Liver (tissue), 9 donors: Measurements from ENCODE around the gene LARGE1. TPM values are rescaled to one million over a fixed set of nuclear protein-coding genes. Genes with fewer than 3 reads are reported as not detected.

Experiments used
- DNase-seq: peaks from one replicate; pipeline ENCODE4 v3.0.0-alpha.2; 2017; ENCODE audit warnings: low spot score
- H3K27ac ChIP-seq, 2 donors: one replicate each; pipeline ENCODE4 v1.7.0; 2013; ENCODE audit warnings: inconsistent platforms in 2 of 2, low read length in 2 of 2, control low read depth in 1 of 2, low read depth in 1 of 2, mild to moderate bottlenecking in 1 of 2
- H3K27me3 ChIP-seq, 4 donors: one replicate each; pipeline versions ENCODE4 v1.6.1 to v1.7.0; 2013; ENCODE audit warnings: low read length in 3 of 4, inconsistent platforms in 1 of 4, mild to moderate bottlenecking in 1 of 4, moderate library complexity in 1 of 4; ENCODE audit not compliant: control insufficient read depth in 4 of 4, insufficient read depth in 4 of 4
- H3K36me3 ChIP-seq, 4 donors: one replicate each; pipeline versions ENCODE4 v1.6.1 to v1.7.0; 2013; ENCODE audit warnings: low read length in 3 of 4, mild to moderate bottlenecking in 3 of 4, low read depth in 1 of 4, moderate library complexity in 1 of 4; ENCODE audit not compliant: control insufficient read depth in 4 of 4, insufficient read depth in 3 of 4
- H3K4me1 ChIP-seq, 4 donors: one replicate each; pipeline versions ENCODE4 v1.6.1 to v1.7.0; 2013; ENCODE audit warnings: low read length in 3 of 4, mild to moderate bottlenecking in 3 of 4, moderate library complexity in 1 of 4; ENCODE audit not compliant: control insufficient read depth in 4 of 4, insufficient read depth in 4 of 4
- H3K4me3 ChIP-seq, 3 donors: one replicate each; pipeline versions ENCODE4 v1.6.1 to v1.7.0; 2013; ENCODE audit warnings: low read length in 3 of 3, control low read depth in 1 of 3, low read depth in 1 of 3, mild to moderate bottlenecking in 1 of 3
- H3K9ac ChIP-seq, 2 donors: one replicate each; pipeline ENCODE4 v1.7.0; 2013; ENCODE audit warnings: low read length in 2 of 2, mild to moderate bottlenecking in 2 of 2, moderate library complexity in 2 of 2, control low read depth in 1 of 2, low read depth in 1 of 2
- H3K9me3 ChIP-seq, 4 donors: one replicate each; pipeline versions ENCODE4 v1.6.1 to v1.7.0; 2013; ENCODE audit warnings: low read length in 3 of 4; ENCODE audit not compliant: control insufficient read depth in 4 of 4
- ATF3 ChIP-seq: IDR thresholded peaks from 2 replicates; pipeline ENCODE4 v1.6.1; 2016; ENCODE audit warnings: antibody characterized with exemption
- CTCF ChIP-seq: fragments of 150-350 bp; IDR thresholded peaks from 2 replicates; pipeline ENCODE4 v1.5.1; 2017; ENCODE audit warnings: improper control_type of control experiment, low read depth, low read length; ENCODE audit not compliant: missing input control
- EGR1 ChIP-seq, 2 donors: IDR thresholded peaks; 2 replicates each; pipeline ENCODE4 v1.6.1; 2016 to 2018; ENCODE audit warnings: antibody characterized with exemption in 2 of 2, low read depth in 2 of 2
- FOXA1 ChIP-seq: IDR thresholded peaks from 2 replicates; pipeline ENCODE4 v1.6.1; 2016; ENCODE audit warnings: antibody characterized with exemption
- GABPA ChIP-seq, 2 donors: IDR thresholded peaks in 1 of 2; conservative IDR thresholded peaks in 1 of 2; 2 replicates each; pipeline ENCODE4 v1.6.1; 2016; ENCODE audit warnings: antibody characterized with exemption in 2 of 2, mild to moderate bottlenecking in 1 of 2, moderate library complexity in 1 of 2
- HNF4A ChIP-seq, 2 donors: conservative IDR thresholded peaks; 2 replicates each; pipeline ENCODE4 v1.6.1; 2016; ENCODE audit warnings: antibody characterized with exemption in 2 of 2, mild to moderate bottlenecking in 2 of 2
- HNF4G ChIP-seq: IDR thresholded peaks from 2 replicates; pipeline ENCODE4 v1.6.1; 2016; ENCODE audit warnings: antibody characterized with exemption
- JUND ChIP-seq, 2 donors: IDR thresholded peaks; 2 replicates each; pipeline ENCODE4 v1.6.1; 2016; ENCODE audit warnings: antibody characterized with exemption in 2 of 2
- REST ChIP-seq: IDR thresholded peaks from 2 replicates; pipeline ENCODE4 v1.6.1; 2016; ENCODE audit warnings: antibody characterized with exemption, mild to moderate bottlenecking
- SP1 ChIP-seq: IDR thresholded peaks from 2 replicates; pipeline ENCODE4 v1.6.1; 2018; ENCODE audit warnings: antibody characterized with exemption, mild to moderate bottlenecking
- WGBS: extraction: QIAGEN DNeasy Blood & Tissue Kit; methylation state at CpG from one replicate; pipeline ENCODE4 v1.1.7; 2013; 5-methylcytosine and 5-hydroxymethylcytosine counted together
- polyA plus RNA-seq, 2 donors: library from polyadenylated mRNA; stranded (reverse) in 1 of 2; unstranded in 1 of 2; fragments of 200-250 nt in 1 of 2; fragments of >200 nt in 1 of 2; fragmentation: Nextera tagmentation in 1 of 2; extraction: Ambion mirVana in 1 of 2; gene quantifications; one replicate each; pipeline versions ENCODE4 v1.2.1 to v1.2.3, GENCODE V29; 2013 to 2015
- total RNA-seq, 2 donors: library from RNA; depleted of rRNA; stranded (reverse); fragments of >200 nt; gene quantifications; one replicate each; pipeline ENCODE4 v1.2.3, GENCODE V29; 2014
- donor health status: healthy.
- donor health status: healthy.
- donor health status: healthy.
- donor health status: healthy.
- donor health status: healthy.

LARGE1 gene
- total and polyA plus RNA-seq, 4 donors, result 2.3 to 14.1 (median 5.7) TPM

- WGBS, result 90% methylated on average over 1 of the region's 1 CpG
- Histone ChIP-seq H3K9me3 (no peaks in the 10 kb centered on the region), H3K4me3 (no peak overlapping the region), H3K27me3 (no peaks in the 10 kb centered on the region), H3K27ac (no peak overlapping the region), H3K9ac (no peak overlapping the region), H3K36me3 (no peaks in the 10 kb centered on the region), H3K4me1 (peaks cover 0 to 5% (median 0%) of the 10 kb centered on the region in 4 donors)
- TF ChIP-seq GABPA (IDR thresholded peaks at IDR 0.05 in 1 of 2, conservative IDR thresholded peaks at IDR 0.05 in 1 of 2) (no peak), HNF4G (no peak), EGR1 (IDR thresholded peaks at IDR 0.05; ENCODE audit: low read depth in 2 of 2) (no peak), SP1 (no peak), JUND (IDR thresholded peaks at IDR 0.05) (no peak), REST (no peak), HNF4A (conservative IDR thresholded peaks at IDR 0.05) (no peak)
- DNase-seq, result no peak
Observed at GRCh38 chr22:33455036-33455435, 465.2 kb downstream of the LARGE1 start.

GRCh38 chr22:33451866-33452469 lies 468.3 kb downstream of the LARGE1 start:
- no peak for DNase-seq
- Histone ChIP-seq H3K9ac (no peak overlapping the region), H3K9me3 (no peaks in the 10 kb centered on the region), H3K36me3 (no peaks in the 10 kb centered on the region), H3K27me3 (no peaks in the 10 kb centered on the region), H3K27ac (no peak overlapping the region), H3K4me1 (peaks cover 0 to 5% (median 0%) of the 10 kb centered on the region in 4 donors), H3K4me3 (no peak overlapping the region)
- TF ChIP-seq ATF3 (no peak), JUND (IDR thresholded peaks at IDR 0.05) (no peak), REST (no peak), HNF4G (no peak), HNF4A (conservative IDR thresholded peaks at IDR 0.05) (no peak), FOXA1 (no peak), CTCF (no peak)
- 74% methylated on average over 6 of the region's 6 CpGs for WGBS
